GM12878 (cell line): ENCODE results near the gene GRIK3.

Experiments used
- BHLHE40 ChIP-seq, 2 experiments: fragments of 450-650 bp in 1 of 2; IDR thresholded peaks; 2 replicates each; pipeline ENCODE4 v1.6.1; 2011 to 2017; ENCODE audit warnings: low read depth in 2 of 2, borderline replicate concordance in 1 of 2, improper control_type of control experiment in 1 of 2, low read length in 1 of 2, mild to moderate bottlenecking in 1 of 2
- RAD21 ChIP-seq: IDR thresholded peaks from 2 replicates; pipeline ENCODE4 v1.6.1; 2011; ENCODE audit warnings: mild to moderate bottlenecking, low read depth, low read length, moderate library complexity; ENCODE audit not compliant: insufficient read depth
- ZNF592 ChIP-seq: fragments of 450-650 bp; IDR thresholded peaks from 2 replicates; pipeline ENCODE4 v1.6.1; 2017; ENCODE audit warnings: mild to moderate bottlenecking, moderate library complexity

GRCh38 chr1:36814774-36815173 is 219.5 kb downstream of the GRIK3 start:
- no peak for TF ChIP-seq ZNF592
- TF ChIP-seq BHLHE40 (IDR thresholded peaks at IDR 0.05; ENCODE audit: borderline replicate concordance in 1 of 2, low read depth in 2 of 2, low read length in 1 of 2), result no peak
- no peak for TF ChIP-seq RAD21
